ENCODE results near the gene ETNK1. TPM values are rescaled to one million over a fixed set of nuclear protein-coding genes. Genes with fewer than 3 reads are reported as not detected.

ETNK1 gene
- 10 to 100 TPM; 22.3 to 61.4 (median 25.7) TPM for total RNA-seq

GRCh38 chr12:22624870-22625761 lies at the start of gene ETNK1:
Gene ETNK1 (plus strand): TSS chr12:22625171. CDS start chr12:22625431, 260 bp downstream.
- peak; percentile 96 to 97 for DNase-seq (ENCODE audit: low spot score in 2 of 2)
- Histone ChIP-seq H3K27ac (peak within 1 kb of the TSS; percentile 91), H3K9me3 (no peaks in the 10 kb centered on the region), H3K4me1 (peaks cover 41% of the 10 kb centered on the region), H3K27me3 (no peaks in the 10 kb centered on the region), H3K4me3 (peak within 1 kb of the TSS; percentile 66), H3K36me3 (no peaks in the 10 kb centered on the region)
- TF ChIP-seq POLR2A (IDR thresholded peaks at IDR 0.05) = peak; percentile 88 to 95
- TF ChIP-seq POLR2AphosphoS5 (IDR thresholded peaks at IDR 0.05) = peak; percentile 72 to 88 (median 85)
- TF ChIP-seq, protein P1, sequence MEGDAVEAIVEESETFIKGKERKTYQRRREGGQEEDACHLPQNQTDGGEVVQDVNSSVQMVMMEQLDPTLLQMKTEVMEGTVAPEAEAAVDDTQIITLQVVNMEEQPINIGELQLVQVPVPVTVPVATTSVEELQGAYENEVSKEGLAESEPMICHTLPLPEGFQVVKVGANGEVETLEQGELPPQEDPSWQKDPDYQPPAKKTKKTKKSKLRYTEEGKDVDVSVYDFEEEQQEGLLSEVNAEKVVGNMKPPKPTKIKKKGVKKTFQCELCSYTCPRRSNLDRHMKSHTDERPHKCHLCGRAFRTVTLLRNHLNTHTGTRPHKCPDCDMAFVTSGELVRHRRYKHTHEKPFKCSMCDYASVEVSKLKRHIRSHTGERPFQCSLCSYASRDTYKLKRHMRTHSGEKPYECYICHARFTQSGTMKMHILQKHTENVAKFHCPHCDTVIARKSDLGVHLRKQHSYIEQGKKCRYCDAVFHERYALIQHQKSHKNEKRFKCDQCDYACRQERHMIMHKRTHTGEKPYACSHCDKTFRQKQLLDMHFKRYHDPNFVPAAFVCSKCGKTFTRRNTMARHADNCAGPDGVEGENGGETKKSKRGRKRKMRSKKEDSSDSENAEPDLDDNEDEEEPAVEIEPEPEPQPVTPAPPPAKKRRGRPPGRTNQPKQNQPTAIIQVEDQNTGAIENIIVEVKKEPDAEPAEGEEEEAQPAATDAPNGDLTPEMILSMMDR (IDR thresholded peaks at IDR 0.05) = no peak
- 0% methylated on average over 5 of the region's 71 CpGs for whole genome bisulfite sequencing

- Histone ChIP-seq H3K4me3 (no peak overlapping the region), H3K4me1 (no peaks in the 10 kb centered on the region), H3K27me3 (no peaks in the 10 kb centered on the region), H3K36me3 (no peaks in the 10 kb centered on the region), H3K9me3 (no peaks in the 10 kb centered on the region), H3K27ac (no peak overlapping the region)
- WGBS = 83% methylated on average over 1 of the region's 1 CpG
- TF ChIP-seq EP300 (IDR thresholded peaks at IDR 0.05) (no peak), POLR2AphosphoS5 (IDR thresholded peaks at IDR 0.05) (no peak), POLR2A (IDR thresholded peaks at IDR 0.05) (no peak)
- TF ChIP-seq, protein P1 (IDR thresholded peaks at IDR 0.05) = no peak
- no peak for DNase-seq (ENCODE audit: low spot score in 2 of 2)
Observed at GRCh38 chr12:22576065-22576464, 48.9 kb upstream of the ETNK1 start.

- DNase-seq (ENCODE audit: low spot score in 2 of 2) = no peak
- no peak overlapping the region for H3K27ac ChIP-seq
- H3K4me1 ChIP-seq = no peaks in the 10 kb centered on the region
- H3K4me3 ChIP-seq = no peak overlapping the region
- TF ChIP-seq POLR2AphosphoS5 (IDR thresholded peaks at IDR 0.05) (no peak), EP300 (IDR thresholded peaks at IDR 0.05) (no peak), POLR2A (IDR thresholded peaks at IDR 0.05) (no peak)
- 70% methylated on average over 2 of the region's 2 CpGs for WGBS
- H3K9me3 ChIP-seq = no peaks in the 10 kb centered on the region
- H3K27me3 ChIP-seq = no peaks in the 10 kb centered on the region
- H3K36me3 ChIP-seq = no peaks in the 10 kb centered on the region
Observed at GRCh38 chr12:22576473-22576872, 48.5 kb upstream of the ETNK1 start.

GRCh38 chr12:22577667-22578066 lies 47.3 kb upstream of the ETNK1 start:
- no peaks in the 10 kb centered on the region for H3K36me3 ChIP-seq
- TF ChIP-seq POLR2A (IDR thresholded peaks at IDR 0.05) (no peak), POLR2AphosphoS5 (IDR thresholded peaks at IDR 0.05) (no peak), EP300 (IDR thresholded peaks at IDR 0.05) (no peak)
- TF ChIP-seq, protein P1 (IDR thresholded peaks at IDR 0.05) = no peak
- WGBS = 59% methylated on average over 1 of the region's 1 CpG
- no peaks in the 10 kb centered on the region for H3K9me3 ChIP-seq
- H3K4me3 ChIP-seq = no peak overlapping the region
- H3K27me3 ChIP-seq = no peaks in the 10 kb centered on the region
- no peaks in the 10 kb centered on the region for H3K4me1 ChIP-seq
- no peak for DNase-seq (ENCODE audit: low spot score in 2 of 2)
- H3K27ac ChIP-seq = no peak overlapping the region

DNA sequence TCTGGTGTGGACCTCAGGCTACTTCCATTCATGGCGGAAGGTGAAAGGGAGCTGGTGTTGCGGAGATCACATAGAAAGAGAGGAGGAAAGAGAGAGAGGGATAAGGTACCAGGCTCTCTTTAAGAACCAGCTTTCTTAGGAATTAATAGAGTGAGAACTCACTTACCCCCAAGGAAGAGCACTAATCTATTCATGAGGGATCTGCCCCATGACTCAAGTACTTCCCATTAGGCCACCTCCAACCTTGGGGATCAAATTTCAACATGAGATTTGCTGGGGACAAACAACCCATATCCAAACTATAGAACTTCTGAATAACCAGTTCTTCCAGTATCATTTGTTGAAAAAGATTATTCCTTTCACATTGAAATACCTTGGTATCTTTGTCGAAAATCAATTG lies 46.6 kb upstream of the ETNK1 start:
- Histone ChIP-seq H3K27ac (no peak overlapping the region), H3K4me3 (no peak overlapping the region), H3K9me3 (no peaks in the 10 kb centered on the region), H3K27me3 (no peaks in the 10 kb centered on the region), H3K36me3 (no peaks in the 10 kb centered on the region), H3K4me1 (no peaks in the 10 kb centered on the region)
- TF ChIP-seq POLR2AphosphoS5 (IDR thresholded peaks at IDR 0.05) (no peak), EP300 (IDR thresholded peaks at IDR 0.05) (no peak), POLR2A (IDR thresholded peaks at IDR 0.05) (no peak)
- TF ChIP-seq, protein P1 (IDR thresholded peaks at IDR 0.05) = no peak
- WGBS = 92% methylated on average over 3 of the region's 3 CpGs
- no peak for DNase-seq (ENCODE audit: low spot score in 2 of 2)
